ENCODE results near the gene ZBTB47. TPM values are rescaled to one million over a fixed set of nuclear protein-coding genes. Genes with fewer than 3 reads are reported as not detected.

ZBTB47 gene
- total and polyA plus RNA-seq, 2 experiments from 2014 or later = 0.48 to 2.8 TPM

DNA sequence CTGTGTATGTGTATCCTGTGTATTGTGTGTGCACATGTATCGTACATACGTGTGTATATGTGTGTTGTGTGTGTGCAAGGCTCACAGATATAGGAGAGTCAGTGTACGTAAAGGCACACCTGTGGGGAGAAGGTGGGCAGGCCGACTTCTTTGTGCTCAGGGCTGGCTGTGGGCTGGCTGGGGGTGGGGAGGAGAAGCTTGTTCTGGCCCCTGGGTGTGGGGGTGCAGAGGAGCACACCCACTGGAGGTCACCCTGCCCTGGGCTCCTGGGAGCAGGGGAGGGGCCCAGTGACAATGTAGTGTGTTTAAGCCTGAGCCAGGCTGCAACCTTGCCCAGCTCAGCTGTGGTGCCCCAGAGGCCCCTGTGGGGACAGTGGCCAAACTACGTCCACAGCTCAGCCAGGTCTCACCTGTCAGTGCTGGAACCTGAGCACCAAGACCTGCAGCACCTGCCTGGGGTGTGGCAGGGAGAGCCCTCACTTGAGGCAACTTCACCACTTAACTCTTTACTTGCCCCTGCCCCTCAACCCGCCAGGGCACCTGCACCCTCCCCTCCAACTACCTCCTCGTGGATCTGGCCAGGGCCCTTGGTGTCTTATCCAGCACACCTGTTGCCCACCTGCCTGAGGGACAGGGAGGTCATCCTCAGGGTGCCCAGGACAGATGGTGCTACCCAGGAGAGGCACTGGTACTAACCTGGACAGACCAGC lies 51.7 kb downstream of the ZBTB47 start (continued):
- TF ChIP-seq, protein P1, sequence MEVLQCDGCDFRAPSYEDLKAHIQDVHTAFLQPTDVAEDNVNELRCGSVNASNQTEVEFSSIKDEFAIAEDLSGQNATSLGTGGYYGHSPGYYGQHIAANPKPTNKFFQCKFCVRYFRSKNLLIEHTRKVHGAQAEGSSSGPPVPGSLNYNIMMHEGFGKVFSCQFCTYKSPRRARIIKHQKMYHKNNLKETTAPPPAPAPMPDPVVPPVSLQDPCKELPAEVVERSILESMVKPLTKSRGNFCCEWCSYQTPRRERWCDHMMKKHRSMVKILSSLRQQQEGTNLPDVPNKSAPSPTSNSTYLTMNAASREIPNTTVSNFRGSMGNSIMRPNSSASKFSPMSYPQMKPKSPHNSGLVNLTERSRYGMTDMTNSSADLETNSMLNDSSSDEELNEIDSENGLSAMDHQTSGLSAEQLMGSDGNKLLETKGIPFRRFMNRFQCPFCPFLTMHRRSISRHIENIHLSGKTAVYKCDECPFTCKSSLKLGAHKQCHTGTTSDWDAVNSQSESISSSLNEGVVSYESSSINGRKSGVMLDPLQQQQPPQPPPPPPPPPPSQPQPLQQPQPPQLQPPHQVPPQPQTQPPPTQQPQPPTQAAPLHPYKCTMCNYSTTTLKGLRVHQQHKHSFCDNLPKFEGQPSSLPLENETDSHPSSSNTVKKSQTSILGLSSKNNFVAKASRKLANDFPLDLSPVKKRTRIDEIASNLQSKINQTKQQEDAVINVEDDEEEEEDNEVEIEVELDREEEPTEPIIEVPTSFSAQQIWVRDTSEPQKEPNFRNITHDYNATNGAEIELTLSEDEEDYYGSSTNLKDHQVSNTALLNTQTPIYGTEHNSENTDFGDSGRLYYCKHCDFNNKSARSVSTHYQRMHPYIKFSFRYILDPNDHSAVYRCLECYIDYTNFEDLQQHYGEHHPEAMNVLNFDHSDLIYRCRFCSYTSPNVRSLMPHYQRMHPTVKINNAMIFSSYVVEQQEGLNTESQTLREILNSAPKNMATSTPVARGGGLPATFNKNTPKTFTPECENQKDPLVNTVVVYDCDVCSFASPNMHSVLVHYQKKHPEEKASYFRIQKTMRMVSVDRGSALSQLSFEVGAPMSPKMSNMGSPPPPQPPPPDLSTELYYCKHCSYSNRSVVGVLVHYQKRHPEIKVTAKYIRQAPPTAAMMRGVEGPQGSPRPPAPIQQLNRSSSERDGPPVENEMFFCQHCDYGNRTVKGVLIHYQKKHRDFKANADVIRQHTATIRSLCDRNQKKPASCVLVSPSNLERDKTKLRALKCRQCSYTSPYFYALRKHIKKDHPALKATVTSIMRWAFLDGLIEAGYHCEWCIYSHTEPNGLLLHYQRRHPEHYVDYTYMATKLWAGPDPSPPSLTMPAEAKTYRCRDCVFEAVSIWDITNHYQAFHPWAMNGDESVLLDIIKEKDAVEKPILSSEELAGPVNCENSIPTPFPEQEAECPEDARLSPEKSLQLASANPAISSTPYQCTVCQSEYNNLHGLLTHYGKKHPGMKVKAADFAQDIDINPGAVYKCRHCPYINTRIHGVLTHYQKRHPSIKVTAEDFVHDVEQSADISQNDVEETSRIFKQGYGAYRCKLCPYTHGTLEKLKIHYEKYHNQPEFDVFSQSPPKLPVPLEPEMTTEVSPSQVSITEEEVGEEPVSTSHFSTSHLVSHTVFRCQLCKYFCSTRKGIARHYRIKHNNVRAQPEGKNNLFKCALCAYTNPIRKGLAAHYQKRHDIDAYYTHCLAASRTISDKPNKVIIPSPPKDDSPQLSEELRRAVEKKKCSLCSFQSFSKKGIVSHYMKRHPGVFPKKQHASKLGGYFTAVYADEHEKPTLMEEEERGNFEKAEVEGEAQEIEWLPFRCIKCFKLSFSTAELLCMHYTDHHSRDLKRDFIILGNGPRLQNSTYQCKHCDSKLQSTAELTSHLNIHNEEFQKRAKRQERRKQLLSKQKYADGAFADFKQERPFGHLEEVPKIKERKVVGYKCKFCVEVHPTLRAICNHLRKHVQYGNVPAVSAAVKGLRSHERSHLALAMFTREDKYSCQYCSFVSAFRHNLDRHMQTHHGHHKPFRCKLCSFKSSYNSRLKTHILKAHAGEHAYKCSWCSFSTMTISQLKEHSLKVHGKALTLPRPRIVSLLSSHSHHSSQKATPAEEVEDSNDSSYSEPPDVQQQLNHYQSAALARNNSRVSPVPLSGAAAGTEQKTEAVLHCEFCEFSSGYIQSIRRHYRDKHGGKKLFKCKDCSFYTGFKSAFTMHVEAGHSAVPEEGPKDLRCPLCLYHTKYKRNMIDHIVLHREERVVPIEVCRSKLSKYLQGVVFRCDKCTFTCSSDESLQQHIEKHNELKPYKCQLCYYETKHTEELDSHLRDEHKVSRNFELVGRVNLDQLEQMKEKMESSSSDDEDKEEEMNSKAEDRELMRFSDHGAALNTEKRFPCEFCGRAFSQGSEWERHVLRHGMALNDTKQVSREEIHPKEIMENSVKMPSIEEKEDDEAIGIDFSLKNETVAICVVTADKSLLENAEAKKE (CRISPR knock-in tag; IDR thresholded peaks at IDR 0.05) = no peak

DNA sequence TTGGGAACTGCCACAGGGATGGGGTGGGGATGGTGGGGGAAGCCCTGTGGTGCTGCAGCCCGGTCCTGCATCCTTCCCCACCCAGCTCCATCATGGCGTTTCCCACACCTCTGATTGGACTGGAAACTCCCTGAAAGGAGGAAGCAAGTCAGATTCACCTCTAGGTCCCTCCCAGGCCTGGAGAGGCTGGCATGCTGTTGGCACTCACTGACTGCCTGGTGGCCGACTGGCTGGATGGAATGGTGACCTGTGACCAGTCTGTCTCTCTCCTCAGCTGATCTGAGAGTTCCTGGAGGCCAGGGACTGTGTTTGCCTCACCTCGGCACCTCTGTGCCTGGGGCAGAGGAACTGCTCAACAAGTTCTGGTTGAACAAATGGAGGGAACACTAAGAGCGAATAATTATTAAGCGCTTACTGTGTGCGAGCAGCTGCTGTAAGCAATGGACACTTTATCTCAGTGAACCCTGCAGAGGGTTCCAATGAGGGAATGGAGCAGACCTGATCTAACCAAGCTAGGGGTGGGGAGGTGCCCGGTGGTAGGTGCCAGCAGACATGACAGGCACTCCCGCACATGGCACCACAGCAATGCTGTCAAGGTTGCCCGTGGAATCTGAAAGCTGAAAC lies 52.6 kb downstream of the ZBTB47 start:
- Histone ChIP-seq H3K27me3 (ENCODE audit: insufficient read depth) (no peaks in the 10 kb centered on the region), H4K20me1 (replicated peaks; ENCODE audit: insufficient read depth) (no peaks in the 10 kb centered on the region), H3K79me2 (replicated peaks; ENCODE audit: insufficient read depth) (no peaks in the 10 kb centered on the region), H3K4me2 (no peak overlapping the region), H3K36me3 (ENCODE audit: insufficient read depth) (no peaks in the 10 kb centered on the region), H2AFZ (no peak overlapping the region), H3K4me1 (ENCODE audit: insufficient read depth) (no peaks in the 10 kb centered on the region), H3F3A (replicated peaks; ENCODE audit: low read depth) (no peaks in the 10 kb centered on the region), H3K4me3 (no peak overlapping the region), H3K27ac (ENCODE audit: low read depth) (no peak overlapping the region), H3K9me2 (ENCODE audit: insufficient read depth) (no peaks in the 10 kb centered on the region)
- no peaks in the 10 kb centered on the region for H3K36me3 Mint-ChIP-seq (ENCODE audit: low read depth)
- no peaks in the 10 kb centered on the region for H3K9me3 Mint-ChIP-seq
- H3K4me3 Mint-ChIP-seq = no peak overlapping the region
- H3K4me1 Mint-ChIP-seq = peaks cover 7% of the 10 kb centered on the region
- ATAC-seq (no peak), DNase-seq (ENCODE audit: low spot score) (no peak)
- H3K27me3 Mint-ChIP-seq (ENCODE audit: insufficient read depth, low read depth, poor library complexity) = peaks cover 11% of the 10 kb centered on the region
- no peak overlapping the region for H3K27ac Mint-ChIP-seq
- TF ChIP-seq JUNB (IDR thresholded peaks at IDR 0.05; ENCODE audit: unreplicated experiment) = no peak
- TF ChIP-seq ZNF114 (CRISPR knock-in tag; IDR thresholded peaks at IDR 0.05) = no peak
- TF ChIP-seq STAT1 (IDR thresholded peaks at IDR 0.05; ENCODE audit: unreplicated experiment) = no peak
- no peak for TF ChIP-seq NANOG (IDR thresholded peaks at IDR 0.05; ENCODE audit: borderline replicate concordance)
- TF ChIP-seq, protein P2, sequence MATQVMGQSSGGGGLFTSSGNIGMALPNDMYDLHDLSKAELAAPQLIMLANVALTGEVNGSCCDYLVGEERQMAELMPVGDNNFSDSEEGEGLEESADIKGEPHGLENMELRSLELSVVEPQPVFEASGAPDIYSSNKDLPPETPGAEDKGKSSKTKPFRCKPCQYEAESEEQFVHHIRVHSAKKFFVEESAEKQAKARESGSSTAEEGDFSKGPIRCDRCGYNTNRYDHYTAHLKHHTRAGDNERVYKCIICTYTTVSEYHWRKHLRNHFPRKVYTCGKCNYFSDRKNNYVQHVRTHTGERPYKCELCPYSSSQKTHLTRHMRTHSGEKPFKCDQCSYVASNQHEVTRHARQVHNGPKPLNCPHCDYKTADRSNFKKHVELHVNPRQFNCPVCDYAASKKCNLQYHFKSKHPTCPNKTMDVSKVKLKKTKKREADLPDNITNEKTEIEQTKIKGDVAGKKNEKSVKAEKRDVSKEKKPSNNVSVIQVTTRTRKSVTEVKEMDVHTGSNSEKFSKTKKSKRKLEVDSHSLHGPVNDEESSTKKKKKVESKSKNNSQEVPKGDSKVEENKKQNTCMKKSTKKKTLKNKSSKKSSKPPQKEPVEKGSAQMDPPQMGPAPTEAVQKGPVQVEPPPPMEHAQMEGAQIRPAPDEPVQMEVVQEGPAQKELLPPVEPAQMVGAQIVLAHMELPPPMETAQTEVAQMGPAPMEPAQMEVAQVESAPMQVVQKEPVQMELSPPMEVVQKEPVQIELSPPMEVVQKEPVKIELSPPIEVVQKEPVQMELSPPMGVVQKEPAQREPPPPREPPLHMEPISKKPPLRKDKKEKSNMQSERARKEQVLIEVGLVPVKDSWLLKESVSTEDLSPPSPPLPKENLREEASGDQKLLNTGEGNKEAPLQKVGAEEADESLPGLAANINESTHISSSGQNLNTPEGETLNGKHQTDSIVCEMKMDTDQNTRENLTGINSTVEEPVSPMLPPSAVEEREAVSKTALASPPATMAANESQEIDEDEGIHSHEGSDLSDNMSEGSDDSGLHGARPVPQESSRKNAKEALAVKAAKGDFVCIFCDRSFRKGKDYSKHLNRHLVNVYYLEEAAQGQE (IDR thresholded peaks at IDR 0.05; ENCODE audit: unreplicated experiment) = no peak
- TF ChIP-seq, protein P3, sequence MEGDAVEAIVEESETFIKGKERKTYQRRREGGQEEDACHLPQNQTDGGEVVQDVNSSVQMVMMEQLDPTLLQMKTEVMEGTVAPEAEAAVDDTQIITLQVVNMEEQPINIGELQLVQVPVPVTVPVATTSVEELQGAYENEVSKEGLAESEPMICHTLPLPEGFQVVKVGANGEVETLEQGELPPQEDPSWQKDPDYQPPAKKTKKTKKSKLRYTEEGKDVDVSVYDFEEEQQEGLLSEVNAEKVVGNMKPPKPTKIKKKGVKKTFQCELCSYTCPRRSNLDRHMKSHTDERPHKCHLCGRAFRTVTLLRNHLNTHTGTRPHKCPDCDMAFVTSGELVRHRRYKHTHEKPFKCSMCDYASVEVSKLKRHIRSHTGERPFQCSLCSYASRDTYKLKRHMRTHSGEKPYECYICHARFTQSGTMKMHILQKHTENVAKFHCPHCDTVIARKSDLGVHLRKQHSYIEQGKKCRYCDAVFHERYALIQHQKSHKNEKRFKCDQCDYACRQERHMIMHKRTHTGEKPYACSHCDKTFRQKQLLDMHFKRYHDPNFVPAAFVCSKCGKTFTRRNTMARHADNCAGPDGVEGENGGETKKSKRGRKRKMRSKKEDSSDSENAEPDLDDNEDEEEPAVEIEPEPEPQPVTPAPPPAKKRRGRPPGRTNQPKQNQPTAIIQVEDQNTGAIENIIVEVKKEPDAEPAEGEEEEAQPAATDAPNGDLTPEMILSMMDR (conservative IDR thresholded peaks at IDR 0.05; ENCODE audit: low read depth in 2 of 2) = no peak
- TF ChIP-seq POLR2AphosphoS5 (IDR thresholded peaks at IDR 0.05; ENCODE audit: low read depth) = no peak
- TF ChIP-seq, protein P4, sequence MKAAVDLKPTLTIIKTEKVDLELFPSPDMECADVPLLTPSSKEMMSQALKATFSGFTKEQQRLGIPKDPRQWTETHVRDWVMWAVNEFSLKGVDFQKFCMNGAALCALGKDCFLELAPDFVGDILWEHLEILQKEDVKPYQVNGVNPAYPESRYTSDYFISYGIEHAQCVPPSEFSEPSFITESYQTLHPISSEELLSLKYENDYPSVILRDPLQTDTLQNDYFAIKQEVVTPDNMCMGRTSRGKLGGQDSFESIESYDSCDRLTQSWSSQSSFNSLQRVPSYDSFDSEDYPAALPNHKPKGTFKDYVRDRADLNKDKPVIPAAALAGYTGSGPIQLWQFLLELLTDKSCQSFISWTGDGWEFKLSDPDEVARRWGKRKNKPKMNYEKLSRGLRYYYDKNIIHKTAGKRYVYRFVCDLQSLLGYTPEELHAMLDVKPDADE (IDR thresholded peaks at IDR 0.05) = no peak
